ENCODE results near the gene UCN. TPM values are rescaled to one million over a fixed set of nuclear protein-coding genes. Genes with fewer than 3 reads are reported as not detected.
A peak's percentile ranks its signal among the peaks of the same experiment; 100 is the strongest.

Gene UCN
- total RNA-seq, 1 experiment from 2014 or later: 2.5 TPM

DNA sequence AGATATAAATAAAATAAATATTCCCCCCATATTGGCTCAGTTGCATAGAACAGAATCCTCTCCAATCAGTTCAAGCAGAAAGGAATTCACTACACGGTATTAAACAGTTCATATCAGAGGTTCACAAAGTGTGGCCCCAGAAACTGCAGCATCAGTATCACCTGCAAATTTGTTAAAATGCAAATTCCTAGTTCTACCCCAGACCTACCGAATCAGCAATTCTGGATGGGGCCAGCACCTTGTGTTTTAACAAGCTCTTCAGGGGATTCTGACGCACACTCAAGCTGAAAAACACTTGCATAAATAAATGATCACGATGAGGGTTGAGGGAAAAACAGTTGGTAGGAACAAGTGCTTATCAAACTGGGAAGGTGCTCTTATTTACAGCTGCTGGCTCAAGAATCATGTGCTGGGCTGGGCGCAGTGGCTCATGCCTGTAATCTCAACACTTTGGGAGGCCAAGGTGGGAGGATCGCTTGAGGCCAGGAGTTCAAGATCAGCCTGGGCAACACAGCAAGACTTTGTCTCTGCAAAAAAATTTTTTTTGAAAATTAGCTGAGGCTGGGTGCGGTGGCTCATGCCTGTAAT lies 42.0 kb upstream of the UCN start:
- no peaks in the 10 kb centered on the region; the same call in 1 of the 2 replicates for H4K20me1 ChIP-seq (ENCODE audit: insufficient read depth, low read depth, low read length)
- H3K9me2 ChIP-seq (replicated peaks; ENCODE audit: insufficient read depth, low read length): no peaks in the 10 kb centered on the region
- peaks cover 46% of the 10 kb centered on the region for H3K4me1 ChIP-seq (ENCODE audit: low read length)
- peak overlapping the region; percentile 47 for H3K4me2 ChIP-seq (ENCODE audit: low read depth, low read length, poor library complexity, severe bottlenecking)
- peak; percentile 61 for DNase-seq
- no peaks in the 10 kb centered on the region for H3K27me3 ChIP-seq (ENCODE audit: low read length)
- H3K9ac ChIP-seq (ENCODE audit: low read length): peak overlapping the region; percentile 15; the same call in 1 of the 2 replicates
- H3K27ac ChIP-seq (ENCODE audit: low read length): peak overlapping the region; percentile 37
- no peaks in the 10 kb centered on the region; the same call in none of the 2 replicates for H3K36me3 ChIP-seq (ENCODE audit: insufficient read depth, low read length)
- no peak overlapping the region for H2AFZ ChIP-seq (ENCODE audit: low read length)
- peaks cover 93% of the 10 kb centered on the region for H3K79me2 ChIP-seq (ENCODE audit: low read length)
- H3K4me3 ChIP-seq (ENCODE audit: low read length): no peak overlapping the region
- no peaks in the 10 kb centered on the region for H3K9me3 ChIP-seq (ENCODE audit: low read length)

DNA sequence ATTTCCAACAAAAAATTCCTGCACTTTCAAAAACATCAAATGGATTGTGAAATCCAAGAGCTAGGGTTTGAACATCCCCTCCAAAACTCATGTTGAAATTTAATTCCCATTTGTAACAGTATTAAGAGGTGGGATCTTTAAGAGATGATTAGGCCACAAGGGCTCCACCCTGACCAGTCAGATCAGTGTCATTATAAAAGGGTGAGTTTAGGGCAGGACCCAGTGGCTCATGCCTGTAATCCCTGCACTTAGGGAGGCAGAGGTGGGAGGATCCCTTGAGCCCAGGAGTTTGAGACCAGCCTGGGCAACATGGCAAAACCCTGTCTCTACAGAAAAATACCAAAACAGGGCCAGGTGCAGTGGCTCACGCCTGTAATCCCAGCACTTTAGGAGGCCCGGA lies 39.4 kb upstream of the UCN start:
- Histone ChIP-seq H4K20me1 (ENCODE audit: insufficient read depth, low read depth, low read length) (no peaks in the 10 kb centered on the region; the same call in 1 of the 2 replicates), H3K9ac (ENCODE audit: low read length) (no peak overlapping the region), H3K4me3 (ENCODE audit: low read length) (no peak overlapping the region), H3K79me2 (ENCODE audit: low read length) (peaks cover 91% of the 10 kb centered on the region), H3K9me3 (ENCODE audit: low read length) (no peaks in the 10 kb centered on the region), H3K4me2 (ENCODE audit: low read depth, low read length, poor library complexity, severe bottlenecking) (no peak overlapping the region), H3K36me3 (ENCODE audit: insufficient read depth, low read length) (peaks cover 9% of the 10 kb centered on the region), H3K27ac (ENCODE audit: low read length) (no peak overlapping the region), H3K9me2 (replicated peaks; ENCODE audit: insufficient read depth, low read length) (no peaks in the 10 kb centered on the region), H2AFZ (ENCODE audit: low read length) (no peak overlapping the region), H3K4me1 (ENCODE audit: low read length) (peaks cover 28% of the 10 kb centered on the region), H3K27me3 (ENCODE audit: low read length) (no peaks in the 10 kb centered on the region)
- DNase-seq: no peak

DNA sequence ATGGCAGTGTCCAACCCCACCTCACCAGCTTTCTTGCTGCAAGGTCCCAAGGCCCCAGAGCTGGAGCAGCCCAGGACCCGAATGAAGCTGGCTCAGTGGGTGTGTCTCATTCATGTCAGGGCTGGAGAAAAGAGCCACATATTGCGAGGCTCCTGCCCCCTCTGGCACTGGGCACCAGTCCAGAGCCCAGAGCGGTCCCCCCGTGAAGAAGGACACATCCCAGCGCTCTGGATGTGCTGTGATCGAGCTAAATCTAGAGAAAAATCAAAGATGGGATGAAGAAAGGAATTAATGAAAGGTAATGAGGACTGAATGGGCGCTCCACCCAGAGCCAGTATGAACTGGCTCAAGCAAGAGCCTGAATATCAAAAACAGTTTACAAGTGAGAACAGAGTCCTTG lies 27.9 kb upstream of the UCN start:
- no peak overlapping the region for H3K9ac ChIP-seq (ENCODE audit: low read length)
- no peaks in the 10 kb centered on the region for H3K79me2 ChIP-seq (ENCODE audit: low read length)
- H3K9me2 ChIP-seq (replicated peaks; ENCODE audit: insufficient read depth, low read length): no peaks in the 10 kb centered on the region
- no peak overlapping the region for H3K27ac ChIP-seq (ENCODE audit: low read length)
- H3K27me3 ChIP-seq (ENCODE audit: low read length): no peaks in the 10 kb centered on the region
- no peaks in the 10 kb centered on the region for H3K4me1 ChIP-seq (ENCODE audit: low read length)
- H2AFZ ChIP-seq (ENCODE audit: low read length): no peak overlapping the region
- H3K4me2 ChIP-seq (ENCODE audit: low read depth, low read length, poor library complexity, severe bottlenecking): no peak overlapping the region
- no peak overlapping the region for H3K4me3 ChIP-seq (ENCODE audit: low read length)
- H4K20me1 ChIP-seq (ENCODE audit: insufficient read depth, low read depth, low read length): no peaks in the 10 kb centered on the region
- no peaks in the 10 kb centered on the region for H3K9me3 ChIP-seq (ENCODE audit: low read length)
- H3K36me3 ChIP-seq (ENCODE audit: insufficient read depth, low read length): peaks cover 34% of the 10 kb centered on the region
- DNase-seq: no peak

DNA sequence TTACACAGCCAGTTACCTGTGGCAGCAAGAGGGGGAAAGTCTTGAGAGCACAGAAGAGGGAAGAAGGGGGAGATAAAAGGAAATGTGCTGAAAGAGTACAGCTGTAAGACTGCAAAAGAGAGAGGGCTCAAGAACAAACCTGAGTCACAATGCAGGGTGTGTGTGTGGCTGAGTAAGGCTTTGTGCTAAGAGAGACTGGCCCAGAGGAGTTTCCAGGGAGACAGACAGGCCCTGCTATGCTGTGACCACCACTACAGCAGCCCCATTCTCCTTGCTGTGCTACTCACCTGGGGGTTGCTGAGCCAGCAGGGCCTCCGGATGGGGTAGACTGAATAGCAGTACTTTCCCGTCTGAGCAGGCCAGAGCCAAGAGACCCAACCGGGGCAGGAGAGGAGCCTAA lies 27.1 kb upstream of the UCN start:
- no peak overlapping the region for H3K27ac ChIP-seq (ENCODE audit: low read length)
- H3K36me3 ChIP-seq (ENCODE audit: insufficient read depth, low read length): peaks cover 38% of the 10 kb centered on the region
- no peak overlapping the region for H2AFZ ChIP-seq (ENCODE audit: low read length)

DNA sequence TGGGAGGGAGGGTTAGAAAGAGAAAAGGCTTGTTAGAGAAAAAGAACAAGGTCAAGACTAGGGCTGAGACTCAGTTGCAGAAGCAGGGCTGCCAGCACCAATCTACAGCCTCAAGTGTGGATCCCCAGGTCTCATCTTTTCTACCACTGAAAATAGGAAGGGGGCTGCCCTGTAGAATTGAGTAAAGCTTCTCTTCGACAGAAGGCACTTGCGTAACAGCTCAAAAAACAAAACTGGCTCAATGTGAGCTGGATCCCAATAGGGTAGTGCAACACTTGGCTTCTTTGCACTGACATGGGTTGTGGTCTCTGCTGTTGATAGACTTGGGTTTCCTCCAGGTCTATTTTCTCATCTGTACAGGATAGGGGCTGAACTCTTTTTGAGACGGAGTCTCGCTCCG lies 16.5 kb upstream of the UCN start:
- Histone ChIP-seq H3K9ac (ENCODE audit: low read length) (no peak overlapping the region), H3K27ac (ENCODE audit: low read length) (no peak overlapping the region)

More for the DNA sequence above, 27.1 kb upstream of the UCN start:
- Histone ChIP-seq H4K20me1 (ENCODE audit: insufficient read depth, low read depth, low read length) (no peaks in the 10 kb centered on the region), H3K4me1 (ENCODE audit: low read length) (no peaks in the 10 kb centered on the region), H3K4me2 (ENCODE audit: low read depth, low read length, poor library complexity, severe bottlenecking) (no peak overlapping the region), H3K27me3 (ENCODE audit: low read length) (no peaks in the 10 kb centered on the region), H3K9ac (ENCODE audit: low read length) (no peak overlapping the region), H3K79me2 (ENCODE audit: low read length) (no peaks in the 10 kb centered on the region), H3K9me3 (ENCODE audit: low read length) (no peaks in the 10 kb centered on the region), H3K4me3 (ENCODE audit: low read length) (no peak overlapping the region), H3K9me2 (replicated peaks; ENCODE audit: insufficient read depth, low read length) (no peaks in the 10 kb centered on the region)
- no peak for DNase-seq

DNA sequence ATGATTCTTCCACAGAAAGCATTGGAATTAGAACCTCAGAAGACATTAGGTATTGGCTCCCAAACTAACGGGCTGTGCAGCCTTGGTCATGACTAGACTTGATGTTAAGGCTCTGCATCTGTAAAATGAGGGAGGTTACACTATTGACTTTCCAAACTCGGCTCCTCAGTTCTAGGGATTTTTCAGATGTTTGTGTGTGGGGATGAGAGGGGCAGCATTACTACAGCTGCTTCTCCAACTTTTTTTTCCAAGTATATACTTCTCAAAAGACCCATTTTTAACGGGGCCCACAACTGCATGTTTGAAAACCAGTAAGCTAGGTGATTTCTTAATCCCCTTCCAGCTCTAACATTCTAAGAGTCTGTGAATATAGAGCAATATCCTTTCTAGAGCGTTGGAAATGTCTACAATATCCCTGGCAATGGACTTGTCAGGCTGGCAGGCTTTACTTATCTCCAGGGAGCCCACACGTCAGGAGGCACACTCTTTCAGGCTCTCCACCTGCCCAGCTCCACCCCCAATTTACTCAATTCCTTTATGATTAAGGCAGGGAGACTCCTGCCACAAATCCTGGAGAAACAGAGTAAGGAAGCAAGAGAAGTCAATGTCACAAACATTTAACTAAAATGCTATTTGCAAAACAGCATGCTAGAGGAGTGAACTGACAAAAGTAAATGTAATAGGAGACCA lies 15.5 kb upstream of the UCN start:
- Histone ChIP-seq H3K27ac (ENCODE audit: low read length) (peak overlapping the region; percentile 84), H4K20me1 (ENCODE audit: insufficient read depth, low read depth, low read length) (no peaks in the 10 kb centered on the region), H3K36me3 (ENCODE audit: insufficient read depth, low read length) (peaks cover 12% of the 10 kb centered on the region; the same call in 1 of the 2 replicates), H3K4me3 (ENCODE audit: low read length) (peak overlapping the region; percentile 98), H3K9me2 (replicated peaks; ENCODE audit: insufficient read depth, low read length) (no peaks in the 10 kb centered on the region), H2AFZ (ENCODE audit: low read length) (no peak overlapping the region), H3K9ac (ENCODE audit: low read length) (peak overlapping the region; percentile 96), H3K79me2 (ENCODE audit: low read length) (peaks cover 28% of the 10 kb centered on the region), H3K27me3 (ENCODE audit: low read length) (no peaks in the 10 kb centered on the region), H3K9me3 (ENCODE audit: low read length) (no peaks in the 10 kb centered on the region), H3K4me2 (ENCODE audit: low read depth, low read length, poor library complexity, severe bottlenecking) (peak overlapping the region; percentile 98), H3K4me1 (ENCODE audit: low read length) (peaks cover 27% of the 10 kb centered on the region)
- DNase-seq: no peak

More for the DNA sequence above, 16.5 kb upstream of the UCN start:
- Histone ChIP-seq H3K9me3 (ENCODE audit: low read length) (no peaks in the 10 kb centered on the region), H2AFZ (ENCODE audit: low read length) (no peak overlapping the region), H3K4me1 (ENCODE audit: low read length) (peaks cover 27% of the 10 kb centered on the region), H3K4me3 (ENCODE audit: low read length) (no peak overlapping the region; the same call in 1 of the 2 replicates), H3K36me3 (ENCODE audit: insufficient read depth, low read length) (peaks cover 22% of the 10 kb centered on the region; the same call in 1 of the 2 replicates), H3K79me2 (ENCODE audit: low read length) (peaks cover 28% of the 10 kb centered on the region), H3K4me2 (ENCODE audit: low read depth, low read length, poor library complexity, severe bottlenecking) (peak overlapping the region; percentile 98), H3K27me3 (ENCODE audit: low read length) (no peaks in the 10 kb centered on the region), H3K9me2 (replicated peaks; ENCODE audit: insufficient read depth, low read length) (no peaks in the 10 kb centered on the region), H4K20me1 (ENCODE audit: insufficient read depth, low read depth, low read length) (no peaks in the 10 kb centered on the region)
- DNase-seq: no peak

DNA sequence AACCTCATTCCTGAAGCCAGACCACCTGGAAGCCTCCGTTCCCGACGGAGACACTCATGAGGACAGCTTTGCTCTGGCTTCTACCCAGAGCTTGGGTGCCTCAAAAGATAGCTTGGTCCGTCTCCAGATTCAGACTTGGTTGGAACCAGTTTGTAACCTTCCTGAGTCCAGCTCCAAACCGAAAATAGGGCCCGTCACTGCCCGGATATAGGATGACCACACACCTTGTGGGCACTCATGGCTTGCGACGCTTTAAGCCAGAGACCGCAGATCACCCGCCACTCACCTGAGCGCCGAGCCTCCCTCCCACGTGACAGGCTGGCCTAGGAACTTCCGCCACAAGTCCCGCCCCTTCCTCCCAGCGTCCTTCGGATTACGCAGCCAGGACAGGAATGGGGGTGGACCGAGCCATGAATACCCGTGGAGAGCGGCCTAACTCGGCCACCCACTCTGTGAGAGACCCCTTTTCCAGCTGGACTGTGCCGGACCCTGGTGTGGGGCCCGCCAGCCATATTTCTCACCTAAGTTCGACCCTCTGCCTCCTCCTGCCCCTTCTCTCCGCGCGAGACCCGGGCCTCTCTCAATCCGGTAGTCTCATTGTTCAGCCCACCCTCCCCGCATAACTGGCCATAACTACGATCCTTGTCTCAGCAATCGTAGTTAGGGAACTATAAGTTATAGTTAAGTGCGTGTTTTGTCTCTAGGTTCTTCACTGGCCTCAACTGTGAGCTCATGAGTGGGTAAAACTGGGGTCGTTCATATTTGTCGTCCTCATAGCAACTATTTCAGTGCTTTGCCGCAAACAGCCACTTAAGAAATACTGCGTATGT lies 14.7 kb upstream of the UCN start, which contains the start of gene MPV17:
Gene MPV17 (minus strand): TSS at position 332 of the 830 bp plus-strand sequence. CDS start 580 bp downstream, outside the sequence.
- Histone ChIP-seq H3K9ac (ENCODE audit: low read length) (peak within 1 kb of the TSS; percentile 96), H2AFZ (ENCODE audit: low read length) (no peak within 1 kb of the TSS), H3K27me3 (ENCODE audit: low read length) (no peaks in the 10 kb centered on the region), H3K4me1 (ENCODE audit: low read length) (peaks cover 27% of the 10 kb centered on the region), H3K9me2 (replicated peaks; ENCODE audit: insufficient read depth, low read length) (no peaks in the 10 kb centered on the region), H3K4me3 (ENCODE audit: low read length) (peak within 1 kb of the TSS; percentile 98), H3K79me2 (ENCODE audit: low read length) (peaks cover 28% of the 10 kb centered on the region), H4K20me1 (ENCODE audit: insufficient read depth, low read depth, low read length) (no peaks in the 10 kb centered on the region), H3K9me3 (ENCODE audit: low read length) (no peaks in the 10 kb centered on the region), H3K4me2 (ENCODE audit: low read depth, low read length, poor library complexity, severe bottlenecking) (peak within 1 kb of the TSS; percentile 98), H3K36me3 (ENCODE audit: insufficient read depth, low read length) (peaks cover 7% of the 10 kb centered on the region; the same call in 1 of the 2 replicates), H3K27ac (ENCODE audit: low read length) (peak within 1 kb of the TSS; percentile 84)
- DNase-seq: peak; percentile 96

Data from Karpas-422 (cell line).